K562 (cell line): ENCODE results near the gene NECTIN2. TPM values are rescaled to one million over a fixed set of nuclear protein-coding genes. Genes with fewer than 3 reads are reported as not detected.
A peak's percentile ranks its signal among the peaks of the same experiment; 100 is the strongest.

Source experiments
- ARID2 ChIP-seq: fragments of 450-650 bp; IDR thresholded peaks from 2 replicates; pipeline ENCODE4 v1.6.1; 2017; ENCODE audit warnings: antibody characterized with exemption, mild to moderate bottlenecking
- CBX1 ChIP-seq: sonication (generic); IDR thresholded peaks from 2 replicates; pipeline ENCODE4 v1.6.1; 2016; ENCODE audit warnings: antibody characterized with exemption, low read depth, mild to moderate bottlenecking
- KAT2B ChIP-seq: IDR thresholded peaks from one replicate; pipeline ENCODE4 v1.6.1; 2012; ENCODE audit warnings: low read depth, mild to moderate bottlenecking, control low read depth, inconsistent platforms, low read length, moderate library complexity
- MAZ ChIP-seq, 2 experiments: fragments of 450-650 bp in 1 of 2; sonication (generic) in 1 of 2; formaldehyde crosslinking; IDR thresholded peaks in 1 of 2; conservative IDR thresholded peaks in 1 of 2; 2 replicates each; pipeline versions ENCODE4 v1.4.0 to v1.5.0; 2020; ENCODE audit warnings: mild to moderate bottlenecking in 1 of 2, missing genetic modification reagents in 1 of 2
- MEF2A ChIP-seq: IDR thresholded peaks from 2 replicates; pipeline ENCODE4 v1.6.1; 2011; ENCODE audit warnings: low read depth, mild to moderate bottlenecking, low read length, moderate library complexity; ENCODE audit not compliant: control insufficient read depth
- PRPF4 ChIP-seq: fragments of 200-400 bp; formaldehyde crosslinking; IDR thresholded peaks from one replicate; pipeline ENCODE4 v1.6.1; 2017; ENCODE audit warnings: low read length, low read depth, mild to moderate bottlenecking; ENCODE audit not compliant: insufficient read depth, poor library complexity, severe bottlenecking
- SAFB2 ChIP-seq: fragments of 200-400 bp; formaldehyde crosslinking; IDR thresholded peaks from 2 replicates; pipeline ENCODE4 v1.6.1; 2018; ENCODE audit warnings: borderline replicate concordance, low read length, low read depth, moderate library complexity; ENCODE audit not compliant: severe bottlenecking
- SREBF1 ChIP-seq: fragments of 150-350 bp; IDR thresholded peaks from 2 replicates; pipeline ENCODE4 v1.6.1; 2014; ENCODE audit warnings: antibody characterized with exemption, low read depth, low read length, borderline replicate concordance
- TAL1 ChIP-seq: fragments of 450-650 bp; IDR thresholded peaks from 2 replicates; pipeline ENCODE4 v1.6.1; 2016; ENCODE audit warnings: mild to moderate bottlenecking
- TFAM ChIP-seq: fragments of 250-450 bp; sonication (Bioruptor Pico); conservative IDR thresholded peaks from 2 replicates; pipeline ENCODE4 v1.5.0; 2021; ENCODE audit warnings: mild to moderate bottlenecking, moderate library complexity
- TRIM28 ChIP-seq: fragments of 450-650 bp; IDR thresholded peaks from 2 replicates; pipeline ENCODE4 v1.6.1; 2017
- ZNF134 ChIP-seq: fragments of 250-450 bp; sonication (Bioruptor Pico); conservative IDR thresholded peaks from 2 replicates; pipeline ENCODE4 v1.4.0; 2020
- polyA plus RNA-seq, 8 experiments: library from polyadenylated mRNA; depleted of rRNA in 4 of 8; stranded (reverse) in 5 of 8; unstranded in 3 of 8; fragments of >200 nt; fragmentation: Nextera tagmentation in 2 of 8; fragmentation: Illumina TruSeq in 1 of 8; extraction: Ambion mirVana in 2 of 8; extraction: Trizol in 1 of 8; gene quantifications; 2 replicates each; pipeline versions ENCODE4 v1.2.1 to v1.2.3, GENCODE V29; 2011 to 2014; ENCODE audit warnings: inconsistent platforms in 1 of 8, missing spikeins in 1 of 8
- total RNA-seq, 7 experiments: library from RNA; depleted of rRNA in 6 of 7; stranded (reverse); fragments of >200 nt in 6 of 7; fragmentation: Illumina TruSeq in 2 of 7; extraction: Trizol in 2 of 7; gene quantifications; 2 replicates each; pipeline versions ENCODE4 v1.2.1 to v1.2.3, GENCODE V29; 2011 to 2021; ENCODE audit warnings: low replicate concordance in 1 of 7
- TF ChIP-seq, protein P1 (sequence below): fragments of 250-450 bp; sonication (Bioruptor Pico); IDR thresholded peaks from 2 replicates; pipeline ENCODE4 v1.5.0; 2021
- TF ChIP-seq, protein P2 (sequence below): fragments of 250-450 bp; sonication (Bioruptor Pico); IDR thresholded peaks from 2 replicates; pipeline ENCODE4 v1.8.0; 2022; ENCODE audit warnings: inconsistent platforms
- TF ChIP-seq, protein P3 (sequence below): fragments of 450-650 bp; formaldehyde crosslinking; conservative IDR thresholded peaks from 2 replicates; pipeline ENCODE4 v1.4.0; 2022; ENCODE audit warnings: mild to moderate bottlenecking, missing genetic modification characterization
- TF ChIP-seq, protein P4 (sequence below): fragments of 450-650 bp; IDR thresholded peaks from 2 replicates; pipeline ENCODE4 v1.6.1; 2016
- TF ChIP-seq, protein P5 (sequence below): fragments of 450-650 bp; IDR thresholded peaks from 2 replicates; pipeline ENCODE4 v1.7.1; 2018; ENCODE audit warnings: mild to moderate bottlenecking, low read depth; ENCODE audit not compliant: partially characterized antibody
- TF ChIP-seq, protein P6 (sequence below): fragments of 250-450 bp; sonication (Bioruptor Pico); IDR thresholded peaks from 2 replicates; pipeline ENCODE4 v1.5.0; 2020; ENCODE audit warnings: mild to moderate bottlenecking, borderline replicate concordance

Gene NECTIN2
- total and polyA plus RNA-seq, 9 of the 15 experiments (the other 6 are each of a cell fraction or from before 2014, with no cell fraction given), result 3.9 to 94.9 (median 34.9) TPM

DNA sequence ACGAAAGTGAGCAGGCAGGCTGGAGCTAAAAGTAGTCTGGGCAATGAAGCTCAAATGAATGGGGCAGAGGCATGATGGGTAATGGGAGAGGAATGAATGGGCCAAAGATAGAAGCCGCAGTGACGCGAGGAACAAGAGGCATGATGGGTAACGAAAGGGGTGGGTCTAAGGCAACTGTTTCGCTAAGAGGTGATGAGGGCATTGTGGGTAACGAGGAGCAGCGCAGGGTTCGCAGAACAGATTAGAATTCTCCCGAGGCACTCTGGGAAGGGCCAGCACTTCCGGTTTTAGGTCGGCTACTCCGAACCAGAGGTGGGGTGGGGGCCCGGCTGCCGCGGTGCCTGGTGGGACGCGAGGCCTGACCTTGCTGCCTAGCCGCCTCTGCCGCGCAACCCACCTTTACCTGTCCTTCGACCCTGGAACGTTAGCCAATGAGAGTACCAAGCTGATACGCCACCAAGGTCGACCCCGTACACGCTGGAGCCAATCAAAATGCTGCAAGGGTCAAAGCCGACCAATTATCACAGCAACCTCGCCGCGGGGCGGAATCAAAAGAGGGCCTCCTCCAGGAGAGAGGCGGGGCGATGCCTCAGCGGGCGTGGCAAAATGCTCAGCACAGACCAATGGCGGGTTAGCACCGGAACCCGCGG is 44.4 kb downstream of the NECTIN2 start (continued):
- TF ChIP-seq ARID2 (no peak), MAZ (CRISPR knock-in tag; conservative IDR thresholded peaks at IDR 0.05 in 1 of 2, IDR thresholded peaks at IDR 0.05 in 1 of 2) (peak; percentile 85 to 97), TAL1 (no peak), MEF2A (peak; percentile 62), SAFB2 (no peak), ZNF134 (CRISPR knock-in tag) (no peak), KAT2B (no peak), PRPF4 (no peak), TFAM (CRISPR knock-in tag) (no peak), SREBF1 (no peak), CBX1 (0 out of 2 replicates have a peak, but pooled peaks have one; percentile 28), TRIM28 (no peak)
- TF ChIP-seq, protein P1, sequence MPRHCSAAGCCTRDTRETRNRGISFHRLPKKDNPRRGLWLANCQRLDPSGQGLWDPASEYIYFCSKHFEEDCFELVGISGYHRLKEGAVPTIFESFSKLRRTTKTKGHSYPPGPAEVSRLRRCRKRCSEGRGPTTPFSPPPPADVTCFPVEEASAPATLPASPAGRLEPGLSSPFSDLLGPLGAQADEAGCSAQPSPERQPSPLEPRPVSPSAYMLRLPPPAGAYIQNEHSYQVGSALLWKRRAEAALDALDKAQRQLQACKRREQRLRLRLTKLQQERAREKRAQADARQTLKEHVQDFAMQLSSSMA (CRISPR knock-in tag), result no peak
- TF ChIP-seq, protein P2, sequence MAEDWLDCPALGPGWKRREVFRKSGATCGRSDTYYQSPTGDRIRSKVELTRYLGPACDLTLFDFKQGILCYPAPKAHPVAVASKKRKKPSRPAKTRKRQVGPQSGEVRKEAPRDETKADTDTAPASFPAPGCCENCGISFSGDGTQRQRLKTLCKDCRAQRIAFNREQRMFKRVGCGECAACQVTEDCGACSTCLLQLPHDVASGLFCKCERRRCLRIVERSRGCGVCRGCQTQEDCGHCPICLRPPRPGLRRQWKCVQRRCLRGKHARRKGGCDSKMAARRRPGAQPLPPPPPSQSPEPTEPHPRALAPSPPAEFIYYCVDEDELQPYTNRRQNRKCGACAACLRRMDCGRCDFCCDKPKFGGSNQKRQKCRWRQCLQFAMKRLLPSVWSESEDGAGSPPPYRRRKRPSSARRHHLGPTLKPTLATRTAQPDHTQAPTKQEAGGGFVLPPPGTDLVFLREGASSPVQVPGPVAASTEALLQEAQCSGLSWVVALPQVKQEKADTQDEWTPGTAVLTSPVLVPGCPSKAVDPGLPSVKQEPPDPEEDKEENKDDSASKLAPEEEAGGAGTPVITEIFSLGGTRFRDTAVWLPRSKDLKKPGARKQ (CRISPR knock-in tag), result no peak
- TF ChIP-seq, protein P3, sequence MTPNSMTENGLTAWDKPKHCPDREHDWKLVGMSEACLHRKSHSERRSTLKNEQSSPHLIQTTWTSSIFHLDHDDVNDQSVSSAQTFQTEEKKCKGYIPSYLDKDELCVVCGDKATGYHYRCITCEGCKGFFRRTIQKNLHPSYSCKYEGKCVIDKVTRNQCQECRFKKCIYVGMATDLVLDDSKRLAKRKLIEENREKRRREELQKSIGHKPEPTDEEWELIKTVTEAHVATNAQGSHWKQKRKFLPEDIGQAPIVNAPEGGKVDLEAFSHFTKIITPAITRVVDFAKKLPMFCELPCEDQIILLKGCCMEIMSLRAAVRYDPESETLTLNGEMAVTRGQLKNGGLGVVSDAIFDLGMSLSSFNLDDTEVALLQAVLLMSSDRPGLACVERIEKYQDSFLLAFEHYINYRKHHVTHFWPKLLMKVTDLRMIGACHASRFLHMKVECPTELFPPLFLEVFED (CRISPR knock-in tag), result peak; percentile 90
- TF ChIP-seq, protein P4, sequence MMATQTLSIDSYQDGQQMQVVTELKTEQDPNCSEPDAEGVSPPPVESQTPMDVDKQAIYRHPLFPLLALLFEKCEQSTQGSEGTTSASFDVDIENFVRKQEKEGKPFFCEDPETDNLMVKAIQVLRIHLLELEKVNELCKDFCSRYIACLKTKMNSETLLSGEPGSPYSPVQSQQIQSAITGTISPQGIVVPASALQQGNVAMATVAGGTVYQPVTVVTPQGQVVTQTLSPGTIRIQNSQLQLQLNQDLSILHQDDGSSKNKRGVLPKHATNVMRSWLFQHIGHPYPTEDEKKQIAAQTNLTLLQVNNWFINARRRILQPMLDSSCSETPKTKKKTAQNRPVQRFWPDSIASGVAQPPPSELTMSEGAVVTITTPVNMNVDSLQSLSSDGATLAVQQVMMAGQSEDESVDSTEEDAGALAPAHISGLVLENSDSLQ, result peak; percentile 73
- TF ChIP-seq, protein P5, sequence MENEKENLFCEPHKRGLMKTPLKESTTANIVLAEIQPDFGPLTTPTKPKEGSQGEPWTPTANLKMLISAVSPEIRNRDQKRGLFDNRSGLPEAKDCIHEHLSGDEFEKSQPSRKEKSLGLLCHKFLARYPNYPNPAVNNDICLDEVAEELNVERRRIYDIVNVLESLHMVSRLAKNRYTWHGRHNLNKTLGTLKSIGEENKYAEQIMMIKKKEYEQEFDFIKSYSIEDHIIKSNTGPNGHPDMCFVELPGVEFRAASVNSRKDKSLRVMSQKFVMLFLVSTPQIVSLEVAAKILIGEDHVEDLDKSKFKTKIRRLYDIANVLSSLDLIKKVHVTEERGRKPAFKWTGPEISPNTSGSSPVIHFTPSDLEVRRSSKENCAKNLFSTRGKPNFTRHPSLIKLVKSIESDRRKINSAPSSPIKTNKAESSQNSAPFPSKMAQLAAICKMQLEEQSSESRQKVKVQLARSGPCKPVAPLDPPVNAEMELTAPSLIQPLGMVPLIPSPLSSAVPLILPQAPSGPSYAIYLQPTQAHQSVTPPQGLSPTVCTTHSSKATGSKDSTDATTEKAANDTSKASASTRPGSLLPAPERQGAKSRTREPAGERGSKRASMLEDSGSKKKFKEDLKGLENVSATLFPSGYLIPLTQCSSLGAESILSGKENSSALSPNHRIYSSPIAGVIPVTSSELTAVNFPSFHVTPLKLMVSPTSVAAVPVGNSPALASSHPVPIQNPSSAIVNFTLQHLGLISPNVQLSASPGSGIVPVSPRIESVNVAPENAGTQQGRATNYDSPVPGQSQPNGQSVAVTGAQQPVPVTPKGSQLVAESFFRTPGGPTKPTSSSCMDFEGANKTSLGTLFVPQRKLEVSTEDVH, result peak; percentile 76
- TF ChIP-seq, protein P6, sequence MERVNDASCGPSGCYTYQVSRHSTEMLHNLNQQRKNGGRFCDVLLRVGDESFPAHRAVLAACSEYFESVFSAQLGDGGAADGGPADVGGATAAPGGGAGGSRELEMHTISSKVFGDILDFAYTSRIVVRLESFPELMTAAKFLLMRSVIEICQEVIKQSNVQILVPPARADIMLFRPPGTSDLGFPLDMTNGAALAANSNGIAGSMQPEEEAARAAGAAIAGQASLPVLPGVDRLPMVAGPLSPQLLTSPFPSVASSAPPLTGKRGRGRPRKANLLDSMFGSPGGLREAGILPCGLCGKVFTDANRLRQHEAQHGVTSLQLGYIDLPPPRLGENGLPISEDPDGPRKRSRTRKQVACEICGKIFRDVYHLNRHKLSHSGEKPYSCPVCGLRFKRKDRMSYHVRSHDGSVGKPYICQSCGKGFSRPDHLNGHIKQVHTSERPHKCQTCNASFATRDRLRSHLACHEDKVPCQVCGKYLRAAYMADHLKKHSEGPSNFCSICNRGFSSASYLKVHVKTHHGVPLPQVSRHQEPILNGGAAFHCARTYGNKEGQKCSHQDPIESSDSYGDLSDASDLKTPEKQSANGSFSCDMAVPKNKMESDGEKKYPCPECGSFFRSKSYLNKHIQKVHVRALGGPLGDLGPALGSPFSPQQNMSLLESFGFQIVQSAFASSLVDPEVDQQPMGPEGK (CRISPR knock-in tag), result no peak
